Liver (tissue), 9 donors: ENCODE measurements around the gene PEX11B. TPM values are rescaled to one million over a fixed set of nuclear protein-coding genes. Genes with fewer than 3 reads are reported as not detected.

ENCODE experiments used
- DNase-seq: peaks from one replicate; pipeline ENCODE4 v3.0.0-alpha.2; 2017; ENCODE audit warnings: low spot score
- H3K27ac ChIP-seq, 2 donors: one replicate each; pipeline ENCODE4 v1.7.0; 2013; ENCODE audit warnings: inconsistent platforms in 2 of 2, low read length in 2 of 2, control low read depth in 1 of 2, low read depth in 1 of 2, mild to moderate bottlenecking in 1 of 2
- H3K27me3 ChIP-seq, 4 donors: one replicate each; pipeline versions ENCODE4 v1.6.1 to v1.7.0; 2013; ENCODE audit warnings: low read length in 3 of 4, inconsistent platforms in 1 of 4, mild to moderate bottlenecking in 1 of 4, moderate library complexity in 1 of 4; ENCODE audit not compliant: control insufficient read depth in 4 of 4, insufficient read depth in 4 of 4
- H3K36me3 ChIP-seq, 4 donors: one replicate each; pipeline versions ENCODE4 v1.6.1 to v1.7.0; 2013; ENCODE audit warnings: low read length in 3 of 4, mild to moderate bottlenecking in 3 of 4, low read depth in 1 of 4, moderate library complexity in 1 of 4; ENCODE audit not compliant: control insufficient read depth in 4 of 4, insufficient read depth in 3 of 4
- H3K4me1 ChIP-seq, 4 donors: one replicate each; pipeline versions ENCODE4 v1.6.1 to v1.7.0; 2013; ENCODE audit warnings: low read length in 3 of 4, mild to moderate bottlenecking in 3 of 4, moderate library complexity in 1 of 4; ENCODE audit not compliant: control insufficient read depth in 4 of 4, insufficient read depth in 4 of 4
- H3K4me3 ChIP-seq, 3 donors: one replicate each; pipeline versions ENCODE4 v1.6.1 to v1.7.0; 2013; ENCODE audit warnings: low read length in 3 of 3, control low read depth in 1 of 3, low read depth in 1 of 3, mild to moderate bottlenecking in 1 of 3
- H3K9ac ChIP-seq, 2 donors: one replicate each; pipeline ENCODE4 v1.7.0; 2013; ENCODE audit warnings: low read length in 2 of 2, mild to moderate bottlenecking in 2 of 2, moderate library complexity in 2 of 2, control low read depth in 1 of 2, low read depth in 1 of 2
- H3K9me3 ChIP-seq, 4 donors: one replicate each; pipeline versions ENCODE4 v1.6.1 to v1.7.0; 2013; ENCODE audit warnings: low read length in 3 of 4; ENCODE audit not compliant: control insufficient read depth in 4 of 4
- ATF3 ChIP-seq: IDR thresholded peaks from 2 replicates; pipeline ENCODE4 v1.6.1; 2016; ENCODE audit warnings: antibody characterized with exemption
- CTCF ChIP-seq: fragments of 150-350 bp; IDR thresholded peaks from 2 replicates; pipeline ENCODE4 v1.5.1; 2017; ENCODE audit warnings: improper control_type of control experiment, low read depth, low read length; ENCODE audit not compliant: missing input control
- EGR1 ChIP-seq, 2 donors: IDR thresholded peaks; 2 replicates each; pipeline ENCODE4 v1.6.1; 2016 to 2018; ENCODE audit warnings: antibody characterized with exemption in 2 of 2, low read depth in 2 of 2
- FOXA1 ChIP-seq: IDR thresholded peaks from 2 replicates; pipeline ENCODE4 v1.6.1; 2016; ENCODE audit warnings: antibody characterized with exemption
- FOXA2 ChIP-seq: IDR thresholded peaks from 2 replicates; pipeline ENCODE4 v1.6.1; 2016; ENCODE audit warnings: antibody characterized with exemption
- GABPA ChIP-seq, 2 donors: IDR thresholded peaks in 1 of 2; conservative IDR thresholded peaks in 1 of 2; 2 replicates each; pipeline ENCODE4 v1.6.1; 2016; ENCODE audit warnings: antibody characterized with exemption in 2 of 2, mild to moderate bottlenecking in 1 of 2, moderate library complexity in 1 of 2
- HNF4A ChIP-seq, 2 donors: conservative IDR thresholded peaks; 2 replicates each; pipeline ENCODE4 v1.6.1; 2016; ENCODE audit warnings: antibody characterized with exemption in 2 of 2, mild to moderate bottlenecking in 2 of 2
- HNF4G ChIP-seq: IDR thresholded peaks from 2 replicates; pipeline ENCODE4 v1.6.1; 2016; ENCODE audit warnings: antibody characterized with exemption
- JUND ChIP-seq, 2 donors: IDR thresholded peaks; 2 replicates each; pipeline ENCODE4 v1.6.1; 2016; ENCODE audit warnings: antibody characterized with exemption in 2 of 2
- MAX ChIP-seq: IDR thresholded peaks from 2 replicates; pipeline ENCODE4 v1.6.1; 2016; ENCODE audit warnings: antibody characterized with exemption
- NR2F2 ChIP-seq: IDR thresholded peaks from 2 replicates; pipeline ENCODE4 v1.6.1; 2016; ENCODE audit warnings: antibody characterized with exemption
- RAD21 ChIP-seq, 2 donors: IDR thresholded peaks; 2 replicates each; pipeline ENCODE4 v1.6.1; 2016; ENCODE audit warnings: antibody characterized with exemption in 2 of 2, mild to moderate bottlenecking in 2 of 2
- REST ChIP-seq: IDR thresholded peaks from 2 replicates; pipeline ENCODE4 v1.6.1; 2016; ENCODE audit warnings: antibody characterized with exemption, mild to moderate bottlenecking
- RXRA ChIP-seq, 2 donors: IDR thresholded peaks; 2 replicates each; pipeline ENCODE4 v1.6.1; 2017 to 2018; ENCODE audit warnings: antibody characterized with exemption in 2 of 2, mild to moderate bottlenecking in 1 of 2
- SP1 ChIP-seq: IDR thresholded peaks from 2 replicates; pipeline ENCODE4 v1.6.1; 2018; ENCODE audit warnings: antibody characterized with exemption, mild to moderate bottlenecking
- TAF1 ChIP-seq: conservative IDR thresholded peaks from 2 replicates; pipeline ENCODE4 v1.6.1; 2016; ENCODE audit warnings: antibody characterized with exemption, mild to moderate bottlenecking
- YY1 ChIP-seq: IDR thresholded peaks from 2 replicates; pipeline ENCODE4 v1.6.1; 2016; ENCODE audit warnings: antibody characterized with exemption, mild to moderate bottlenecking
- ZBTB33 ChIP-seq: IDR thresholded peaks from 2 replicates; pipeline ENCODE4 v1.6.1; 2016; ENCODE audit warnings: antibody characterized with exemption
- WGBS: extraction: QIAGEN DNeasy Blood & Tissue Kit; methylation state at CpG from one replicate; pipeline ENCODE4 v1.1.7; 2013; 5-methylcytosine and 5-hydroxymethylcytosine counted together
- polyA plus RNA-seq, 2 donors: library from polyadenylated mRNA; stranded (reverse) in 1 of 2; unstranded in 1 of 2; fragments of 200-250 nt in 1 of 2; fragments of >200 nt in 1 of 2; fragmentation: Nextera tagmentation in 1 of 2; extraction: Ambion mirVana in 1 of 2; gene quantifications; one replicate each; pipeline versions ENCODE4 v1.2.1 to v1.2.3, GENCODE V29; 2013 to 2015
- total RNA-seq, 2 donors: library from RNA; depleted of rRNA; stranded (reverse); fragments of >200 nt; gene quantifications; one replicate each; pipeline ENCODE4 v1.2.3, GENCODE V29; 2014
- donor health status: healthy.
- donor health status: healthy.
- donor health status: healthy.
- donor health status: healthy.
- donor health status: healthy.

Gene PEX11B
- total and polyA plus RNA-seq, 4 donors: 13.4 to 21.0 (median 16.1) TPM

- no peak for DNase-seq
- TF ChIP-seq NR2F2 (no peak), HNF4A (conservative IDR thresholded peaks at IDR 0.05) (no peak), FOXA2 (no peak), YY1 (no peak), EGR1 (IDR thresholded peaks at IDR 0.05; ENCODE audit: low read depth in 2 of 2) (no peak), MAX (no peak), RAD21 (IDR thresholded peaks at IDR 0.05) (no peak), FOXA1 (no peak), TAF1 (no peak), RXRA (IDR thresholded peaks at IDR 0.05) (no peak), REST (no peak), CTCF (no peak), ZBTB33 (no peak)
- no peaks in the 10 kb centered on the region for H3K27me3 ChIP-seq
- no peak overlapping the region for H3K27ac ChIP-seq
- peaks cover 0 to 6% (median 0%) of the 10 kb centered on the region in 4 donors for H3K4me1 ChIP-seq
- peaks cover 1 to 5% (median 4%) of the 10 kb centered on the region in 4 donors for H3K36me3 ChIP-seq
- H3K4me3 ChIP-seq: no peak overlapping the region
- no peak overlapping the region for H3K9ac ChIP-seq
- no peaks in the 10 kb centered on the region for H3K9me3 ChIP-seq
- 92% methylated on average over 4 of the region's 4 CpGs for WGBS
These were observed 29.0 kb upstream of the PEX11B start for GRCh38 chr1:145947551-145947950.

GRCh38 chr1:145946477-145946986, 28.0 kb upstream of the PEX11B start:
- Histone ChIP-seq H3K36me3 (peaks cover 1 to 8% (median 6%) of the 10 kb centered on the region in 4 donors), H3K4me3 (no peak overlapping the region), H3K27me3 (no peaks in the 10 kb centered on the region), H3K9me3 (no peaks in the 10 kb centered on the region), H3K4me1 (peaks cover 0 to 4% (median 0%) of the 10 kb centered on the region in 4 donors), H3K9ac (no peak overlapping the region), H3K27ac (no peak overlapping the region)
- WGBS: 68% methylated on average over 4 of the region's 4 CpGs
- DNase-seq: no peak
- TF ChIP-seq TAF1 (no peak), EGR1 (IDR thresholded peaks at IDR 0.05; ENCODE audit: low read depth in 2 of 2) (no peak), HNF4G (peak; percentile 64), ZBTB33 (no peak), ATF3 (peak; percentile 32), NR2F2 (no peak), SP1 (peak; percentile 64), GABPA (IDR thresholded peaks at IDR 0.05 in 1 of 2, conservative IDR thresholded peaks at IDR 0.05 in 1 of 2) (no peak), JUND (IDR thresholded peaks at IDR 0.05) (no peak), HNF4A (conservative IDR thresholded peaks at IDR 0.05) (peak; percentile 77 to 90), RAD21 (IDR thresholded peaks at IDR 0.05) (no peak), REST (no peak), FOXA1 (no peak), RXRA (IDR thresholded peaks at IDR 0.05) (peak; percentile 20 to 59), YY1 (peak; percentile 29), FOXA2 (no peak)
